PC-3 (cell line): ENCODE results near the gene KCNIP2. TPM values are rescaled to one million over a fixed set of nuclear protein-coding genes. Genes with fewer than 3 reads are reported as not detected.

Experiments used
- ATAC-seq: fragments of 200-7000 bp; cut with Tn5 transposase; 2 replicates; pipeline ENCODE4 v1.9.1; 2020; ENCODE audit warnings: mild to moderate bottlenecking, moderate library complexity
- BruUV-seq: library from RNA; stranded (reverse); fragments of 400-500 nt; replicated peaks from 2 replicates; lab custom pipeline; 2021; lab: Mats Ljungman, UMichigan
- CTCF ChIA-PET: fragments of 300-600 bp; sonication (Branson Sonifier 250); formaldehyde crosslinking; loops from one replicate; lab custom pipeline; 2022; ENCODE audit warnings: antibody characterized with exemption; lab: Charles Lee
- POLR2A ChIA-PET: fragments of 300-600 bp; sonication (Branson Sonifier 250); formaldehyde crosslinking; loops from one replicate; lab custom pipeline; 2022; ENCODE audit warnings: antibody characterized with exemption; ENCODE audit not compliant: unreplicated experiment; lab: Charles Lee
- DNase-seq: peaks from one replicate; pipeline ENCODE4 v3.0.0-alpha.2; 2015
- H2AFZ ChIP-seq: fragments of 300-600 bp; sonication (generic); 2 replicates; pipeline ENCODE4 v1.6.0; 2016; ENCODE audit warnings: antibody characterized with exemption, low read length
- H3F3A ChIP-seq: fragments of 300-600 bp; sonication (generic); one replicate; pipeline ENCODE4 v1.6.0; 2017; ENCODE audit warnings: antibody characterized with exemption, low read length, control low read depth, mild to moderate bottlenecking; ENCODE audit not compliant: unreplicated experiment
- H3K27ac ChIP-seq: fragments of 300-600 bp; sonication (generic); 2 replicates; pipeline ENCODE4 v1.5.1; 2016; ENCODE audit warnings: mild to moderate bottlenecking, low read length
- H3K27me3 ChIP-seq: fragments of 300-600 bp; sonication (generic); 2 replicates; pipeline ENCODE4 v1.6.1; 2016; ENCODE audit warnings: low read length, mixed read lengths
- H3K36me3 ChIP-seq: fragments of 300-600 bp; sonication (generic); 2 replicates; pipeline ENCODE4 v1.6.1; 2016; ENCODE audit warnings: low read depth, mixed run types, low read length, mixed read lengths
- H3K4me1 ChIP-seq: fragments of 300-600 bp; sonication (generic); 2 replicates; pipeline ENCODE4 v1.5.1; 2016; ENCODE audit warnings: low read length; ENCODE audit not compliant: insufficient read depth
- H3K4me2 ChIP-seq: fragments of 300-600 bp; sonication (generic); 2 replicates; pipeline ENCODE4 v1.6.0; 2016; ENCODE audit warnings: low read length
- H3K4me3 ChIP-seq: fragments of 300-600 bp; sonication (generic); 2 replicates; pipeline ENCODE4 v1.5.1; 2016; ENCODE audit warnings: mild to moderate bottlenecking, low read length, mixed read lengths
- H3K79me2 ChIP-seq: fragments of 300-600 bp; sonication (generic); 2 replicates; pipeline ENCODE4 v1.6.1; 2017; ENCODE audit warnings: low read length, mixed read lengths
- H3K9ac ChIP-seq: fragments of 300-600 bp; sonication (generic); 2 replicates; pipeline ENCODE4 v1.6.0; 2016; ENCODE audit warnings: mild to moderate bottlenecking, low read length
- H3K9me2 ChIP-seq: fragments of 300-600 bp; sonication (generic); replicated peaks from 2 replicates; pipeline ENCODE4 v1.6.1; 2016; ENCODE audit warnings: mixed run types, low read length, mixed read lengths
- H3K9me3 ChIP-seq: fragments of 300-600 bp; sonication (generic); 2 replicates; pipeline ENCODE4 v1.6.1; 2016; ENCODE audit warnings: low read length, mixed read lengths
- H4K20me1 ChIP-seq: fragments of 300-600 bp; sonication (generic); 2 replicates; pipeline ENCODE4 v1.6.1; 2016; ENCODE audit warnings: low read length, mixed read lengths
- EZH2 ChIP-seq: fragments of 300-600 bp; sonication (generic); IDR thresholded peaks from one replicate; pipeline ENCODE4 v1.6.1; 2017; ENCODE audit warnings: antibody characterized with exemption, mild to moderate bottlenecking, low read length; ENCODE audit not compliant: unreplicated experiment
- EZH2phosphoT487 ChIP-seq: fragments of 300-600 bp; sonication (generic); IDR thresholded peaks from 2 replicates; pipeline ENCODE4 v1.6.1; 2018; ENCODE audit warnings: mild to moderate bottlenecking, antibody characterized with exemption, low read length, borderline replicate concordance
- intact Hi-C: fragments of 100-400 bp; cut with micrococcal nuclease; formaldehyde crosslinking; loops from 2 replicates; pipeline ENCODE4 v1.9.0; 2023
- total RNA-seq: library from RNA; depleted of rRNA; stranded (reverse); fragments of >200 nt; gene quantifications from 2 replicates; pipeline ENCODE4 v1.2.3, GENCODE V29; 2014
- TF ChIP-seq, protein P1 (sequence below): fragments of 300-600 bp; sonication (generic); conservative IDR thresholded peaks from 2 replicates; pipeline ENCODE4 v1.5.1; 2017; ENCODE audit warnings: antibody characterized with exemption, low read depth, mild to moderate bottlenecking, low read length

KCNIP2 gene
- total RNA-seq, 1 experiment from 2014 or later: 1.5 TPM

DNA sequence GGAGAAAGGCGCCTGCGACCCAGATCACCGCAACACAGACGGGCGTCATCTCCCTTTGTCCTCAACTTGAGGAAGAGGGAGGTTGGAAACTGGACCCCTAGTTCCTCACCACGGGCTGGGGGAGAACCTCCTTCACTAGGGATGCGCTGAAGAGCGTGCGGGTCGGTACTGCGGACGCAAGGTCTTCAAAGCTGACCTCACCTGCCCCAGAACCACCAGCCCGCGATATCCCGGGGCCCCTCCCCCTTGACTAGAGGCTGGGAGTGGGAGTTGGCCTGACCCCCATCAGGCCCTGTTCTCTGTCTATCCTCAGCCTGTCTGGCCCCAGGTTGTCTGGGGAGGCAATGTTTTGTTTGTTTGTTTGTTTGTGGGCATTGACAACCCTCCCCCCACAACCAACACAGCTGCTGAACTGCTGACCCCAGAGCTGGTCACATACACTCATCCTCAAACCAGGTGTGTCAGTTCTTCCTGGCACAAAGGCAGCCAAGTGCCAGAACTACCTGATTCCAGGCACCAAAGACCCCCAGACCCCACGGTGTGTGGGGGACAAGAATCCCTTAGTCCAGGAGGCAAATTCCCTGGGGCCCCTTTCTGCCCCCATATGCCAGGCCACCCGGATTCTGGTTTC, 63.3 kb downstream of the KCNIP2 start:
- Histone ChIP-seq H4K20me1 (no peaks in the 10 kb centered on the region), H3K4me3 (0 out of 2 replicates have a peak overlapping the region, but pooled peaks have one; percentile 17), H3F3A (peaks cover 3% of the 10 kb centered on the region), H3K79me2 (peaks cover 18% of the 10 kb centered on the region), H3K9me3 (no peaks in the 10 kb centered on the region), H3K27ac (no peak overlapping the region), H3K27me3 (peaks cover 3% of the 10 kb centered on the region; the same call in 1 of the 2 replicates), H3K9ac (no peak overlapping the region), H3K4me2 (peak overlapping the region; percentile 99), H2AFZ (no peak overlapping the region), H3K4me1 (peaks cover 20% of the 10 kb centered on the region), H3K9me2 (no peaks in the 10 kb centered on the region), H3K36me3 (no peaks in the 10 kb centered on the region; the same call in 1 of the 2 replicates)
- ChIA-PET POLR2A (no interaction called here), CTCF (interaction anchor here (1.4 kb wide), 1 partner anchor 178 kb away, joined by 18 read pairs; no protein-coding TSS in a partner anchor)
- TF ChIP-seq EZH2phosphoT487: no peak
- TF ChIP-seq EZH2: no peak
- TF ChIP-seq, protein P1, sequence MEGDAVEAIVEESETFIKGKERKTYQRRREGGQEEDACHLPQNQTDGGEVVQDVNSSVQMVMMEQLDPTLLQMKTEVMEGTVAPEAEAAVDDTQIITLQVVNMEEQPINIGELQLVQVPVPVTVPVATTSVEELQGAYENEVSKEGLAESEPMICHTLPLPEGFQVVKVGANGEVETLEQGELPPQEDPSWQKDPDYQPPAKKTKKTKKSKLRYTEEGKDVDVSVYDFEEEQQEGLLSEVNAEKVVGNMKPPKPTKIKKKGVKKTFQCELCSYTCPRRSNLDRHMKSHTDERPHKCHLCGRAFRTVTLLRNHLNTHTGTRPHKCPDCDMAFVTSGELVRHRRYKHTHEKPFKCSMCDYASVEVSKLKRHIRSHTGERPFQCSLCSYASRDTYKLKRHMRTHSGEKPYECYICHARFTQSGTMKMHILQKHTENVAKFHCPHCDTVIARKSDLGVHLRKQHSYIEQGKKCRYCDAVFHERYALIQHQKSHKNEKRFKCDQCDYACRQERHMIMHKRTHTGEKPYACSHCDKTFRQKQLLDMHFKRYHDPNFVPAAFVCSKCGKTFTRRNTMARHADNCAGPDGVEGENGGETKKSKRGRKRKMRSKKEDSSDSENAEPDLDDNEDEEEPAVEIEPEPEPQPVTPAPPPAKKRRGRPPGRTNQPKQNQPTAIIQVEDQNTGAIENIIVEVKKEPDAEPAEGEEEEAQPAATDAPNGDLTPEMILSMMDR: 0 out of 2 replicates have a peak, but pooled peaks have one; percentile 16
- ATAC-seq (no peak), DNase-seq (no peak)
- BruUV-seq: no TSS peak
- intact Hi-C loops: loop anchor here (5.0 kb wide), 1 partner anchor 193 kb away; the partner anchor contains the start of genes DPCD and POLL

DNA sequence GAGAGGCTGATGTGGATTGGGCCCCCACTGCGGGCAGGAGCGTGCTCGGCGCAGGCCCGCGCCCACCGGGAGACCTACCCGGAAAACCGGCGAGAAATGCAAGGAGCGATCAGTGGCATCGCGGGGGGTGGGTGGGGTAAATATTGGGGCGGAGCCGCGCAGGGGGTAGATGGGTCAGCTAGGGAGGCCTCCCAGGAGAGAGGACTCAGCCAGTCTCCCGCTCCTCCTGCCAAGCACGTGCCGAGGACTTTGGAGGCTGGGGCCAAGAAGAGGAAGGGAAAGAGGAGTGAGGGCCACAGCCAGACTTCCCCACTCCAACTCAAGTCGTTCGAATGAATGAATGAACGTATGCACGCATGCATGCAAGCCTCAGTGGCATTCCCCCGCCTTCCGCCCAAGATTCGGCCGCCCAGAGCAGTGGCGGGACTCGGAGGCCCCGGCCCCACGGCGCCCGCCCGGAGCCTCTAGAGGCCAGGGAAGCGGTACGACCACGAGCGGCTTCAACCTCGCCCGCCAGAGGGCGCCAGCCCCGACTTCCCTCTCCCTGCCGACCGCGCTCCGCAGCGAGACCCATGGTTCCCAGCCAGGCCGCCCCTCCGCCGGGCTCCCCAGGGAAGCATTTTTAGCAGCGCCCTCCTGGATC, 63.9 kb downstream of the KCNIP2 start:
- no peaks in the 10 kb centered on the region for H3K9me3 ChIP-seq
- TF ChIP-seq, protein P1: peak; percentile 65
- TF ChIP-seq EZH2: no peak
- no peak for TF ChIP-seq EZH2phosphoT487
- H2AFZ ChIP-seq: no peak overlapping the region
- H3K27me3 ChIP-seq: peaks cover 9% of the 10 kb centered on the region; the same call in 1 of the 2 replicates
- H3K79me2 ChIP-seq: peaks cover 18% of the 10 kb centered on the region
- CTCF ChIA-PET: interaction anchor here (1.3 kb wide), 1 partner anchor 177 kb away, joined by 6 read pairs; no protein-coding TSS in a partner anchor
- H3K4me3 ChIP-seq: 0 out of 2 replicates have a peak overlapping the region, but pooled peaks have one; percentile 17
- BruUV-seq: no TSS peak
- H3F3A ChIP-seq: peaks cover under 1% of the 10 kb centered on the region
- intact Hi-C loops: loop anchor here (5.0 kb wide), 1 partner anchor 192 kb away; the partner anchor contains the start of genes DPCD and POLL
- peaks cover 20% of the 10 kb centered on the region for H3K4me1 ChIP-seq
- H4K20me1 ChIP-seq: no peaks in the 10 kb centered on the region
- POLR2A ChIA-PET: no interaction called here
- peak; percentile 43 for ATAC-seq
- H3K27ac ChIP-seq: no peak overlapping the region
- H3K9ac ChIP-seq: no peak overlapping the region
- H3K4me2 ChIP-seq: peak overlapping the region; percentile 99
- DNase-seq: peak; percentile 54
- H3K36me3 ChIP-seq: no peaks in the 10 kb centered on the region; the same call in 1 of the 2 replicates
- no peaks in the 10 kb centered on the region for H3K9me2 ChIP-seq
